Prostate gland (tissue), 2 donors: ENCODE results near the gene PKN2.

Experiments used
- POLR2A ChIP-seq: fragments of 450-650 bp; IDR thresholded peaks from one replicate; pipeline ENCODE4 v1.6.1; 2016; ENCODE audit warnings: antibody characterized with exemption, mild to moderate bottlenecking
- POLR2AphosphoS5 ChIP-seq: sonication (generic); formaldehyde crosslinking; IDR thresholded peaks from one replicate; pipeline ENCODE4 v1.6.1; 2017; ENCODE audit warnings: antibody characterized with exemption
- TF ChIP-seq, protein P1 (sequence below), 4 experiments: fragments of 200-600 bp in 2 of 4; fragments of 450-650 bp in 2 of 4; sonication (generic) in 2 of 4; IDR thresholded peaks; 1 replicate in 3 of 4; 2 replicates in 1 of 4; pipeline ENCODE4 v1.5.1; 2016 to 2019; ENCODE audit warnings: antibody characterized with exemption in 4 of 4, mild to moderate bottlenecking in 2 of 4, moderate library complexity in 2 of 4

DNA sequence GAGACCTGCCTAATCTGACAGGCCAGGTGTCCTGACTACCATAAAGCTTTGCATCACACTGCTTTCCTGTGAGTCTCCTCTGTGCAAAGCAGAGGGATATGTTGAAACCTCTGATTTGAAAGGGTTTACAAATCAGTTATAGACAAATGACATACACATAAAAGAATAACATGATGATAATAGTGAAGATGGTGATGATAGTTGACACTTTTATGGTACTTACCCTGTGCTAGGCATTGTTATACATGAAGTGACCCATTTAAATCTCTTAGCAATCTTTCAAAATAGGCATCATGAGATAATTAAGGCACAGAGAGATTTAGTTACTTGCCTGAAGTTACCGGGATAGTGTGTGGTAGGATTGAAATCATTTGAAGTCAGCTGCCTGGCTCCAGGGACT is 34.1 kb upstream of the PKN2 start:
- TF ChIP-seq POLR2AphosphoS5 (no peak), POLR2A (no peak)
- TF ChIP-seq, protein P1, sequence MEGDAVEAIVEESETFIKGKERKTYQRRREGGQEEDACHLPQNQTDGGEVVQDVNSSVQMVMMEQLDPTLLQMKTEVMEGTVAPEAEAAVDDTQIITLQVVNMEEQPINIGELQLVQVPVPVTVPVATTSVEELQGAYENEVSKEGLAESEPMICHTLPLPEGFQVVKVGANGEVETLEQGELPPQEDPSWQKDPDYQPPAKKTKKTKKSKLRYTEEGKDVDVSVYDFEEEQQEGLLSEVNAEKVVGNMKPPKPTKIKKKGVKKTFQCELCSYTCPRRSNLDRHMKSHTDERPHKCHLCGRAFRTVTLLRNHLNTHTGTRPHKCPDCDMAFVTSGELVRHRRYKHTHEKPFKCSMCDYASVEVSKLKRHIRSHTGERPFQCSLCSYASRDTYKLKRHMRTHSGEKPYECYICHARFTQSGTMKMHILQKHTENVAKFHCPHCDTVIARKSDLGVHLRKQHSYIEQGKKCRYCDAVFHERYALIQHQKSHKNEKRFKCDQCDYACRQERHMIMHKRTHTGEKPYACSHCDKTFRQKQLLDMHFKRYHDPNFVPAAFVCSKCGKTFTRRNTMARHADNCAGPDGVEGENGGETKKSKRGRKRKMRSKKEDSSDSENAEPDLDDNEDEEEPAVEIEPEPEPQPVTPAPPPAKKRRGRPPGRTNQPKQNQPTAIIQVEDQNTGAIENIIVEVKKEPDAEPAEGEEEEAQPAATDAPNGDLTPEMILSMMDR (IDR thresholded peaks at IDR 0.05) = no peak
